ENCODE data around the gene CAMTA1. TPM values are rescaled to one million over a fixed set of nuclear protein-coding genes. Genes with fewer than 3 reads are reported as not detected.

The CAMTA1 gene
- total RNA-seq, 1 experiment from 2014 or later: 60.0 TPM

DNA sequence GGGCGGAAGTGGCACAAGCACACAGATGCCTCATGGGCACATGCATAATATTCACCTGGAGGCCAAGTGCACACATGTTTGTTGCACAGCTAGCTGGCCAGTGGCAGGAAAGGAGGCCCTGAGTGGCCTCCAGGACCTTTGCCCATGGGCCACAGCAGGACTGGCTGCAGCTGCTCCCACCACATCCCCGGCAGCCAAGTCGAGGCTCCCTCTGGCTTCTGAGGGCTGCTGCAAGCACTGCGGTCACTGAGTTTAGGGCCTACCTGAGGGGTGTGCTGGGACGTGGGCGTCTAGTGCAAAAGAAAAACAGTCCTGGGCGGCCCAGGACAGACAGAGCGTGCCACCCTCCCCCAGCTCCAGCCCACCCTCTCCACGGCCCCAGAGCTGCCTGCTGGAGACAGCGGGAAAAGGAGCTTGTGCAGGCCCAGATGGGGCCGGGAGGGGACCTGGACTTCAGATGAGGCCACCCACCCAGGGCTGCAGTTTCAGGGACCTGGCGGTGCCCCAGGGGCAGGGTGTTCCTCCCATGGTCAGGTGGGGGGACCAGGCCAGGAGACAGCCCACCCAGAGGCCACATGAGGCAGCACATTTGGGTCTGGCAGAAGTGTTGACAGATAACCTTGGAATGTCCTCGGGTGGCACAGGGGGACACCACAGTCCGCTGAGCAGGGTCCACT is 720.0 kb downstream of the CAMTA1 start:
- Mint-ChIP-seq H3K4me1 (ENCODE audit: low read depth, unreplicated experiment) (no peaks in the 10 kb centered on the region), H3K36me3 (ENCODE audit: insufficient read depth, unreplicated experiment) (no peaks in the 10 kb centered on the region), H3K9me3 (ENCODE audit: unreplicated experiment) (no peaks in the 10 kb centered on the region), H3K4me3 (ENCODE audit: unreplicated experiment) (no peak overlapping the region), H3K27ac (ENCODE audit: unreplicated experiment) (no peak overlapping the region), H3K27me3 (ENCODE audit: insufficient read depth, unreplicated experiment) (no peaks in the 10 kb centered on the region)
- H3K27me3 ChIP-seq (replicated peaks; ENCODE audit: control insufficient read depth, insufficient read depth, low read length): no peaks in the 10 kb centered on the region
- no peak overlapping the region for H3K4me3 ChIP-seq (ENCODE audit: low read depth, low read length)
- H3K9me3 ChIP-seq: 0 out of 2 replicates have a peak, but pooled peaks cover 3% of the 10 kb centered on the region
- ChIA-PET CTCF (no interaction called here), POLR2A (no interaction called here)
- H3K4me1 ChIP-seq: no peaks in the 10 kb centered on the region
- no peak for DNase-seq
- no TSS peak for BruUV-seq (replicated peaks)
- intact Hi-C loops (cut with micrococcal nuclease; ENCODE audit: unreplicated experiment): no loop called here
- TF ChIP-seq, protein P1, sequence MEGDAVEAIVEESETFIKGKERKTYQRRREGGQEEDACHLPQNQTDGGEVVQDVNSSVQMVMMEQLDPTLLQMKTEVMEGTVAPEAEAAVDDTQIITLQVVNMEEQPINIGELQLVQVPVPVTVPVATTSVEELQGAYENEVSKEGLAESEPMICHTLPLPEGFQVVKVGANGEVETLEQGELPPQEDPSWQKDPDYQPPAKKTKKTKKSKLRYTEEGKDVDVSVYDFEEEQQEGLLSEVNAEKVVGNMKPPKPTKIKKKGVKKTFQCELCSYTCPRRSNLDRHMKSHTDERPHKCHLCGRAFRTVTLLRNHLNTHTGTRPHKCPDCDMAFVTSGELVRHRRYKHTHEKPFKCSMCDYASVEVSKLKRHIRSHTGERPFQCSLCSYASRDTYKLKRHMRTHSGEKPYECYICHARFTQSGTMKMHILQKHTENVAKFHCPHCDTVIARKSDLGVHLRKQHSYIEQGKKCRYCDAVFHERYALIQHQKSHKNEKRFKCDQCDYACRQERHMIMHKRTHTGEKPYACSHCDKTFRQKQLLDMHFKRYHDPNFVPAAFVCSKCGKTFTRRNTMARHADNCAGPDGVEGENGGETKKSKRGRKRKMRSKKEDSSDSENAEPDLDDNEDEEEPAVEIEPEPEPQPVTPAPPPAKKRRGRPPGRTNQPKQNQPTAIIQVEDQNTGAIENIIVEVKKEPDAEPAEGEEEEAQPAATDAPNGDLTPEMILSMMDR (IDR thresholded peaks at IDR 0.05; ENCODE audit: insufficient read depth in 1 of 2, low read depth in 1 of 2, low read length in 1 of 2, severe bottlenecking in 1 of 2, unreplicated experiment in 1 of 2): no peak
- no peaks in the 10 kb centered on the region for H3K36me3 ChIP-seq (ENCODE audit: control insufficient read depth, insufficient read depth, low read length)

DNA sequence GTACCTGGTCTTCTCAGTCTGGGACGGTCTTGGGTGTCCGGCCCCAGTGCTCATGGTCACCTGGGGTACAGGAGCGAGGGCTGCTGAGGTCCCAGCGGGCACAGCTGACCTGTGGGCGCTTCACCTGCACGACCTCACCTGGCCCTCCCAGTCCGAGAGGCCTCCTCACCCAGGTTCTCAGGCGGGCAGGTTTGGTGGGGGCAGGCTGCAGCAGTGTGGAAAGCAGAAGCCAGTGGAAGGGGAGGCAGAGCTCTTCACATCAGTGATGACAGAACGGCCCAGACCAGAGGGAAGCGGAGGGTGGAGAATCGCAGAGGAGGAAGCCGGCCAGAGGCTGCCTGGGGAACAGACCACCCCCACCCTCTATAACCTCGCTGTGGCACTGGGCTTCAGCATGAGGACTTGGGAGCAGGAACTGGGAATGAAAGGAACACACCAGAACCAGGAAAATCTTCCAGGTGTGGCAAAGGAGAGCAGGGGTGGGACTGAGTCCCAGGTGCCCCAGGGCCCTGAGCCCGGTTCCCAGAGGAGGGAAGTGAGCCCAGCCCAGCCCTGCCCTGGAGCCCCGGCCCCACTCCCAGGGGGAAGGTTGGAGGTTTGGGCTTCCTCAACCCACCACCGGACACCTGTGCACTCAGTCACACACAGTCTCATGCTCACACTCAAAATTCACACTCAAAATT is 720.7 kb downstream of the CAMTA1 start:
- H3K36me3 Mint-ChIP-seq (ENCODE audit: insufficient read depth, unreplicated experiment): no peaks in the 10 kb centered on the region
- H3K27me3 ChIP-seq (replicated peaks; ENCODE audit: control insufficient read depth, insufficient read depth, low read length): no peaks in the 10 kb centered on the region
- no TSS peak for BruUV-seq (replicated peaks)

DNA sequence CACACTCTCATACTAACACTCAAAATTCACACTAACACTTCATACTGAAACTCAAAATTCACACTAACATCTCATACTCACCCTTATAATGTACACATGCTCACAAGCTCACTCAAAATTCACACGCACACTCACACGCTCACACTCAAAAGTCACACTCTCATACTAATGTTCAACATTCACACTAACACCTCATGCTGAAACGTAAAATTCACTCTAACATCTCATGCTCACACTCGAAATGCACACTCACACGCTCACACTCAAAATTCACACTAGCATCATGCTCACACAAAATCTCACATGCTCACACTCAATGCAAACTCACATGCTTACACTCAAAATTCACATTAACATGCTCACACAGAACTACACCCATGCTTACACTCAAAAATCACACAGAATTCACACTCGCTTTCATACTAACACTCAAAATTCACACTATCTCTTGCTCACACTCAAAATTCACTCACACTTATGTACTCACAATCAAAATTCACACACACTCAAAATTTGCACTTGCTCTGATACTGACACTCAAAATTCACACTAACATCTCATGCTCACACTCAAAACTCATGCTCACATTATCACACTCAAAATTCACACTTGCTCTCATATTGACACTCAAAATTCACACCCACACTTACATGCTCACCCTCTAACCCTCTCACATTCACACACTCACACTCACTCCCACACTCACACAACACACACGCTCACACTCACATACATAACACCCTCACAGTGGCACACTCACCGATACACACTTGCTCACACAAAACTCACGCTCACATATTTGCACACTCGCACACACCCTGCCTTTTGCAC is 721.4 kb downstream of the CAMTA1 start:
- Mint-ChIP-seq H3K4me3 (ENCODE audit: unreplicated experiment) (no peak overlapping the region), H3K27ac (ENCODE audit: unreplicated experiment) (no peak overlapping the region), H3K36me3 (ENCODE audit: insufficient read depth, unreplicated experiment) (no peaks in the 10 kb centered on the region), H3K27me3 (ENCODE audit: insufficient read depth, unreplicated experiment) (no peaks in the 10 kb centered on the region), H3K4me1 (ENCODE audit: low read depth, unreplicated experiment) (no peaks in the 10 kb centered on the region), H3K9me3 (ENCODE audit: unreplicated experiment) (no peaks in the 10 kb centered on the region)
- Histone ChIP-seq H3K9me3 (0 out of 2 replicates have a peak, but pooled peaks cover 3% of the 10 kb centered on the region), H3K36me3 (ENCODE audit: control insufficient read depth, insufficient read depth, low read length) (no peaks in the 10 kb centered on the region), H3K27me3 (replicated peaks; ENCODE audit: control insufficient read depth, insufficient read depth, low read length) (no peaks in the 10 kb centered on the region), H3K4me3 (ENCODE audit: low read depth, low read length) (no peak overlapping the region), H3K4me1 (no peaks in the 10 kb centered on the region)
- CTCF ChIA-PET: no interaction called here
- TF ChIP-seq, protein P1 (IDR thresholded peaks at IDR 0.05; ENCODE audit: insufficient read depth in 1 of 2, low read depth in 1 of 2, low read length in 1 of 2, severe bottlenecking in 1 of 2, unreplicated experiment in 1 of 2): no peak
- intact Hi-C loops (cut with micrococcal nuclease; ENCODE audit: unreplicated experiment): no loop called here
- no TSS peak for BruUV-seq (replicated peaks)
- DNase-seq: no peak
- POLR2A ChIA-PET: no interaction called here

More for the DNA sequence above, 720.7 kb downstream of the CAMTA1 start:
- no peaks in the 10 kb centered on the region for H3K4me1 Mint-ChIP-seq (ENCODE audit: low read depth, unreplicated experiment)
- Histone ChIP-seq H3K9me3 (0 out of 2 replicates have a peak, but pooled peaks cover 3% of the 10 kb centered on the region), H3K36me3 (ENCODE audit: control insufficient read depth, insufficient read depth, low read length) (no peaks in the 10 kb centered on the region), H3K4me3 (ENCODE audit: low read depth, low read length) (no peak overlapping the region), H3K4me1 (no peaks in the 10 kb centered on the region)
- DNase-seq: no peak
- TF ChIP-seq, protein P1 (IDR thresholded peaks at IDR 0.05; ENCODE audit: insufficient read depth in 1 of 2, low read depth in 1 of 2, low read length in 1 of 2, severe bottlenecking in 1 of 2, unreplicated experiment in 1 of 2): no peak
- no peaks in the 10 kb centered on the region for H3K27me3 Mint-ChIP-seq (ENCODE audit: insufficient read depth, unreplicated experiment)
- ChIA-PET POLR2A (no interaction called here), CTCF (no interaction called here)
- H3K27ac Mint-ChIP-seq (ENCODE audit: unreplicated experiment): no peak overlapping the region
- intact Hi-C loops (cut with micrococcal nuclease; ENCODE audit: unreplicated experiment): no loop called here
- no peaks in the 10 kb centered on the region for H3K9me3 Mint-ChIP-seq (ENCODE audit: unreplicated experiment)
- H3K4me3 Mint-ChIP-seq (ENCODE audit: unreplicated experiment): no peak overlapping the region
